HFF-Myc (cell line): Measurements from ENCODE around the gene DIP2B.

Experiments
- DNase-seq: peaks from one replicate; pipeline ENCODE4 v3.0.0-alpha.2; 2011; ENCODE audit warnings: low read depth; ENCODE audit errors: extremely low read depth
- H3K4me3 ChIP-seq: replicated peaks from 2 replicates; pipeline ENCODE4 v1.5.1; 2011; ENCODE audit warnings: low read depth, mild to moderate bottlenecking, control low read depth, low read length
- CTCF ChIP-seq: IDR thresholded peaks from 2 replicates; pipeline ENCODE4 v1.5.1; 2012; ENCODE audit warnings: mild to moderate bottlenecking, low read depth, low read length, control low read depth; ENCODE audit errors: missing control alignments

The DIP2B gene

GRCh38 chr12:50790081-50790480 is 285.3 kb downstream of the DIP2B start:
- DNase-seq: no peak
- no peak overlapping the region for H3K4me3 ChIP-seq
- TF ChIP-seq CTCF: no peak
